SIG-M5 (cell line): ENCODE results near the gene PTH2.

ENCODE experiments used
- DNase-seq: peaks from one replicate; lab custom pipeline; 2025; lab: John Stamatoyannopoulos, UW

PTH2 gene

GRCh38 chr19:49430678-49431329 is 7.6 kb upstream of the PTH2 start:
- no peak for DNase-seq

GRCh38 chr19:49430172-49430677 is 7.0 kb upstream of the PTH2 start:
- no peak for DNase-seq

- DNase-seq: no peak
Observed at GRCh38 chr19:49428547-49429451, 5.6 kb upstream of the PTH2 start.

- DNase-seq: no peak
Observed at GRCh38 chr19:49427855-49428546, 4.8 kb upstream of the PTH2 start.

DNA sequence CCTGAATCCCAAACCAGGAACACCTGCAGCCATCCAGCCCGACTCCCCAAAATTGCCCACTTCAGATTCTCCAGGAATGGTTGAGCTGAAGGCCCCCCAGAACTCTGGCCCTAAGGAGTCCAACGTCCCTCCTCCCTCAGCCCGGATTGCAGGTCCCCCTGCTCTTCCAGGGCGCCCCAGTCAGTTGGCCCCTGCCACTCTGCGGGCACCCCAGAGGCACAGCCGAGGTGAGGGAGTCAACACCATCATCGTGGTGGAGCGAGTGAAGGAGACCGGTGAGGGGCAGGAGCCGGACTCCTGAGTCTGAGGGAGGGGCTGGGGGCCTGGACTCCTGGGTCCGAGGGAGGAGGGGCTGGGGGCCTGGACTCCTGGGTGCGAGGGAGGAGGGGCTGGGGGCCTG is 4.1 kb upstream of the PTH2 start:
- DNase-seq: no peak

GRCh38 chr19:49425922-49426592 is 2.8 kb upstream of the PTH2 start:
- no peak for DNase-seq

- no peak for DNase-seq
Observed at GRCh38 chr19:49425178-49425577, 1.9 kb upstream of the PTH2 start, which contains the start of gene GFY. TSS of gene GFY (plus strand) at chr19:49425388. CDS start at chr19:49426431, 1,043 bp downstream.

- DNase-seq: no peak
Observed at GRCh38 chr19:49423985-49424303, 703 bp upstream of the PTH2 start.

DNA sequence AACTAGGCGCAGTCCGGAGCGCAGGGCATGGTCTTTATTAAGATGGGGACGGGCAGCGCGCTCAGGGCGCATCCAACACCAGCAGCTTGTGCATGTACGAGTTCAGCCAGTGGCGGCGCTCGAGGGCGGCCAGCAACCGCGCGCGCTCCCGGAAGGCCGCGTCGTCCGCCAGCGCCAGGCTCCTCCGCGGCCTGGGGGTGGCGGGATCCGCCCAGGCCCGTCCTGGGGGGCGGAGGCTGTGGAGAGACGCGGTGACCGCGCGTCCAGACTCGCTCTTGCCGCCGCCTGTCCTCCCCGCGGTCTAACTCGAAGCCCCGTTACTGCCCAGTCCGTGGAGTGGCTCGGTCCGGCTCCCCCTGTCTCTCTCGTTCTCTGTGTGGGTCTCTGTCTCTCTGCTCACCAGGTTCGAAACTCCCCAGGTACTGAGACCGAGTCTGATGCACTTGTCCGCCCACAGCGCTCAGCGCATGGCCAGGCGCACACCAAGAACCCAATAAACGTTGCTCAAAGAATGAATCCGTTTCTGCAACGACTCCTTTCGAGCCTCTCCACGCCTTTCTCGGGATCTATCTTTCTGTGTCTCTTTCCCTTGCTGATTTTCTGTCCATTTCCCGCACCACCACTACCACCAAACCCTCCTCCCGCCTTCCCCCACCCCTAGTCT is 702 bp downstream of the PTH2 start:
- DNase-seq: no peak

DNA sequence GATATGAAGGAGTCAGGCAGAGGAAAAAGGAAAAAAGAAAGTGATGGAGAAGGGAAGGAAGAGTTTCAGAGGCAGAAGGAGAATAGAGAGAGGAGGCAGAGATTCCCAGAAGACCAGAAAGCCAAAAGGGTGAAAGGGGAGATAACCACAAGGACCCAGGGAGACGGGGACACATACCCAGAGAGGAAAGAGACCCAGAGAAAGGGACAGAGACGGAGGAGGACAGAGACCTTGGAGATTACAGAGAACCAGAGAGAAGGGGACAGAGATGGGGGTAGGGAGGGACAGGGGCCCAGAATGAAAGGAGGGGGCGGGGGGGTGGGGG is 1.4 kb downstream of the PTH2 start:
- no peak for DNase-seq

DNA sequence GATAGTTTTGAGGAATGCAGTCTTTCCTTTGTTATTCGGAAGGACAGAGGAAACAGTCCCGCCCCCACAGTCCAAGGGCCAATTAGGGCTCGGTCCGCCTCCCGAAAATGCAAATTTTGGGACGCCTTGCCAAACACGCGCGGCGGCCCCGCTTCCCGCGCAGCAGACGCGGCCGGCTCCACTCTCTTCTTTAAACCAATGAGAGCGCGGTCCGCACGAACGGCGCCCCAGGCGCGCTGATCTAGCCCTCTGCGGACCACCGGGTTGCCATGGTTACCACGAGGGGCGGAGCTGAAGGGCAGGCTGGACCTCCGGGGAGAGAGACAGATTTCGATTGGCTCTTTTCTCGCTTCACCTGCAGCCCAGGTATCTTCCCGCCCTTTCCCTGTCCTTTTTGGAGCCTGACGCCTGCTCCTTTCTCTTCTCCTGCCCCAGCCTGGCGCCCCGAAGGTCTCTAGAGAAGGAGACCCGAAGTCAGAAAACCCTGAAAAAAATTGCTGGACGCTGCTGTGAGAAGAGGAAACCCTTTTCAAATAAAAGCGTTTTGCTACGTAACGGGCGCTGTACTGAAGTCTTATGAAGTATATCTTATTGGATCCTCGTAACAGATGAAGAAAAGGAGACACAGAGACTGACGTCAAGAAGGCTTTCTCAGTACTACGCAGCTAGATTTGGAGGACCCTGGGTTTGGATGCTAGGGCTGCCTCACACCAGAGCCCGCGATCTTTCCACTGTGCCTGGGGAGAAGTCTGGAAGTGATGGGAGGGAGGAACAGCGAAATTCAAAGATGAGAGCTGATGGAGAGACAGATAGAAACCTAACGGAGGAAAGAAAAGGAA is 2.0 kb downstream of the PTH2 start:
- no peak for DNase-seq

- DNase-seq: no peak
Observed at GRCh38 chr19:49420227-49420626, 3.0 kb downstream of the PTH2 start.

GRCh38 chr19:49419173-49419572 is 4.1 kb downstream of the PTH2 start:
- DNase-seq: no peak

- no peak for DNase-seq
Observed at GRCh38 chr19:49418511-49418910, 4.7 kb downstream of the PTH2 start.

DNA sequence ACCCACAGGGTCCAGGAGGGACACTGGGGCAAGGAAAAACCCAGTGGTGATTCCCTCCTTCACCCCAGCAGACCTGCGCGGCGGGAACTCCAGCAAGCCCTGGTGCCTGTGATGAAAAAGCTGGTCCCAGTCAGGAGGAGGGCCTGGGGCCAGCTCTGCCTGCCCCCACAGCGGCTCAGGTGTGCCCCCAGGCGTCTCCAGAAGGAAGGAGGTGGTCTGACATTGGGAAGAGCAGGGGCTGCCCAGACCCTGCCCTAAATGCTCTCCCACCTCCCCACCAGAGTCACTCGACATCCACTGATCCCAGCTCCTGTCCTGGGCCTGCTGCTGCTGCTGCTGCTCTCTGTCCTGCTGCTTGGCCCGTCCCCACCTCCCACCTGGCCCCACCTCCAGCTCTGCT is 6.2 kb downstream of the PTH2 start:
- no peak for DNase-seq

DNA sequence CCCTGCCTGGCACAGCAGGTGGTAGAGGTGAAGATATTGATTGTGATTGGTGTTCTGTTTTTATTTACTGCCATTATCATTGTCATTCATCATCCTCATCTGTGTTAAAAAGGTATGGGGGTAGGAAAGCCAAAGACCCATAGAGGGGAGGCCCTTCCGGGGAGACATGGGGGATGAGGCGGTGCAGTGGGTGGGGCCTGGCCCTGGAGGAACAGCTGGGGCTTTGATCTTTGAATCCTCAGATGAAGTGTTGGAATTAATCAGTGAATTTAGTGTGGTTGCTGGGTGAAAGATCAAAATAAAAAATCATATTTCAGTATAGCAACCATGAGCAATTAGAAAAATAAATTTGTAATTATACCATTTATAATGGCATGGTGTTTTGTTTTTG is 7.4 kb downstream of the PTH2 start:
- no peak for DNase-seq

GRCh38 chr19:49415102-49415809 is 8.0 kb downstream of the PTH2 start:
- no peak for DNase-seq

GRCh38 chr19:49414256-49414655 is 9.0 kb downstream of the PTH2 start:
- no peak for DNase-seq

- no peak for DNase-seq
Observed at GRCh38 chr19:49413348-49413747, 9.9 kb downstream of the PTH2 start.

GRCh38 chr19:49411681-49412326 is 11.4 kb downstream of the PTH2 start:
- DNase-seq: no peak
